ENCODE measurements around the gene OR52L1. TPM values are rescaled to one million over a fixed set of nuclear protein-coding genes. Genes with fewer than 3 reads are reported as not detected.

OR52L1 gene
- total RNA-seq (2021) (not detected in 2 replicates), Bru-seq, nascent RNA (percentile 4 among the genes with signal in this experiment), BruChase-seq, experiment 1, labeled RNA remaining after a 2-hour chase (percentile 24 among the genes with signal in this experiment), BruChase-seq, experiment 2, labeled RNA remaining after a 6-hour chase (not detected)
- long read RNA-seq = 0 reads

DNA sequence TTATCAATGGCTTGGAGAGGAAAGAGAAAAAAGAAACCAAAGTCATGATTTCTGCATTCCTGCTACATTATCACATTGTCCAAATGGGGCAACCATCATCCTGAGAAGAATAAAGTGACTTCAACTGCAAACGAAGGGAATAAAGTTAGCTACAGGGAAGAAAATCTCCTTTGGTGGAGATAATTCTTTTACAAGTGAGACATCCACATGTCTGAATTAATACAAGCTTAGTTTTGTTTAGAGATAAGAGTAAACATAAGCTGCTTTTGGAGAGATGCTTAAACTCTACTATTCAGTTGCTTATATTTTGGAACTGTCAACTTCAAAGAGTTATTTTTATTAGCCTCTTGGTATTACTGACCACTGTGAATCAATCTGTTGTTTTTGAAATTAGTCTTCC lies at the start of gene OR52L1:
TSS of gene OR52L1 (minus strand) at position 101 of the 400 bp plus-strand sequence. CDS start at position 46, 55 bp downstream.
- no peak for DNase-seq (ENCODE audit: low spot score)
- Histone ChIP-seq H3K4me1 (ENCODE audit: insufficient read depth, low read length, poor library complexity, severe bottlenecking) (no peaks in the 10 kb centered on the region), H3K4me3 (ENCODE audit: low read depth, low read length, poor library complexity, severe bottlenecking) (no peak within 1 kb of the TSS), H3K27me3 (replicated peaks; ENCODE audit: insufficient read depth, low read depth, low read length, poor library complexity) (no peaks in the 10 kb centered on the region), H3K36me3 (ENCODE audit: insufficient read depth, low read length, poor library complexity, severe bottlenecking) (no peaks in the 10 kb centered on the region), H3K27ac (ENCODE audit: low read depth, low read length, poor library complexity, severe bottlenecking) (no peak within 1 kb of the TSS), H3K9me3 (ENCODE audit: low read depth, low read length, poor library complexity, severe bottlenecking) (no peaks in the 10 kb centered on the region)
- intact Hi-C loops (cut with micrococcal nuclease; ENCODE audit: unreplicated experiment) = no loop called here
- ChIA-PET CTCF (no interaction called here), POLR2A (ENCODE audit: low non-redundant PET) (no interaction called here)
- BruUV-seq (replicated peaks) = no TSS peak
- TF ChIP-seq EZH2 (IDR thresholded peaks at IDR 0.05; ENCODE audit: borderline replicate concordance, low read depth, low read length, poor library complexity, severe bottlenecking) = no peak
- TF ChIP-seq, protein P1, sequence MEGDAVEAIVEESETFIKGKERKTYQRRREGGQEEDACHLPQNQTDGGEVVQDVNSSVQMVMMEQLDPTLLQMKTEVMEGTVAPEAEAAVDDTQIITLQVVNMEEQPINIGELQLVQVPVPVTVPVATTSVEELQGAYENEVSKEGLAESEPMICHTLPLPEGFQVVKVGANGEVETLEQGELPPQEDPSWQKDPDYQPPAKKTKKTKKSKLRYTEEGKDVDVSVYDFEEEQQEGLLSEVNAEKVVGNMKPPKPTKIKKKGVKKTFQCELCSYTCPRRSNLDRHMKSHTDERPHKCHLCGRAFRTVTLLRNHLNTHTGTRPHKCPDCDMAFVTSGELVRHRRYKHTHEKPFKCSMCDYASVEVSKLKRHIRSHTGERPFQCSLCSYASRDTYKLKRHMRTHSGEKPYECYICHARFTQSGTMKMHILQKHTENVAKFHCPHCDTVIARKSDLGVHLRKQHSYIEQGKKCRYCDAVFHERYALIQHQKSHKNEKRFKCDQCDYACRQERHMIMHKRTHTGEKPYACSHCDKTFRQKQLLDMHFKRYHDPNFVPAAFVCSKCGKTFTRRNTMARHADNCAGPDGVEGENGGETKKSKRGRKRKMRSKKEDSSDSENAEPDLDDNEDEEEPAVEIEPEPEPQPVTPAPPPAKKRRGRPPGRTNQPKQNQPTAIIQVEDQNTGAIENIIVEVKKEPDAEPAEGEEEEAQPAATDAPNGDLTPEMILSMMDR (conservative IDR thresholded peaks at IDR 0.05; ENCODE audit: low read depth, low read length) = no peak

DNA sequence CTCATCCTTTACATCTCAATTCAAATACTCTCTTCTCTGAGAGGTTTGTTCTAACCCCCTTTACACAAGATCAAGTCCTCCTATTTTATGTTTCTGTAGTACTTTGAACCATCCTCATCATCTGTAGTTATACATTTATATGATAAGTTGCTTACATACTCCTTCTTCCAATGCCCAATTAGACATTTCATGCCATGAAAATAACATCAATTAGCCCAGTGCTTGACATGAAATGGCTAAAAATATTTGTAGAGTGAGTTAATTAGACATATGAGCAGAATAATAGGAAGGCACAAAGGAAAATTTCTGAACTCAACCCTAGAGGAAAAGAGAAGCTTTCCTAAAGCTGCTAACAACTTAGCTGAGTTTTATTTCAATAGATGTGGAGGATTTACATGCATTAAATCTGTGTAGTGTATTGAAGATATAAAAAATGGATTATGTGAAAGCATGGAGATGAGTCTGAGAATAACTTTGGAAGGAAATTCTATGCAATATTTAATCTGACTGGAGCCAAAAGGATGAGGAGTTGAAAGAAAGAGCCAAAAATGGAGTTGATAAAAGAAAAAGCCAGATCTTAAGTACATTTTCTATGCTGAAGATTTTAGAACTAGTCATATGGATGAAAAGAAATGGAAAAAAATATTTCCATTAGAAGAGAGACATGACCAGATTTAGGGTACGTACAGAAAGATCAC lies 44.1 kb upstream of the OR52L1 start, which contains the start of gene OR56A1:
TSS of gene OR56A1 (minus strand) at position 51 of the 698 bp plus-strand sequence. CDS start 3,066 bp downstream, outside the sequence.
- no peak within 1 kb of the TSS for H3K4me3 ChIP-seq (ENCODE audit: low read depth, low read length, poor library complexity, severe bottlenecking)
- TF ChIP-seq, protein P1 (conservative IDR thresholded peaks at IDR 0.05; ENCODE audit: low read depth, low read length) = no peak
- TF ChIP-seq EZH2 (IDR thresholded peaks at IDR 0.05; ENCODE audit: borderline replicate concordance, low read depth, low read length, poor library complexity, severe bottlenecking) = no peak
- no peaks in the 10 kb centered on the region for H3K4me1 ChIP-seq (ENCODE audit: insufficient read depth, low read length, poor library complexity, severe bottlenecking)
- H3K27me3 ChIP-seq (replicated peaks; ENCODE audit: insufficient read depth, low read depth, low read length, poor library complexity) = no peaks in the 10 kb centered on the region
- CTCF ChIA-PET = no interaction called here
- no peak within 1 kb of the TSS for H3K27ac ChIP-seq (ENCODE audit: low read depth, low read length, poor library complexity, severe bottlenecking)
- no peak for DNase-seq (ENCODE audit: low spot score)
- H3K36me3 ChIP-seq (ENCODE audit: insufficient read depth, low read length, poor library complexity, severe bottlenecking) = no peaks in the 10 kb centered on the region
- BruUV-seq (replicated peaks) = no TSS peak
- H3K9me3 ChIP-seq (ENCODE audit: low read depth, low read length, poor library complexity, severe bottlenecking) = no peaks in the 10 kb centered on the region
- POLR2A ChIA-PET (ENCODE audit: low non-redundant PET) = no interaction called here
- intact Hi-C loops (cut with micrococcal nuclease; ENCODE audit: unreplicated experiment) = no loop called here

GRCh38 chr11:6027501-6027900 lies 40.7 kb upstream of the OR52L1 start:
- BruUV-seq (replicated peaks) = no TSS peak

More at GRCh38 chr11:6027501-6027900, 40.7 kb upstream of the OR52L1 start:
- Histone ChIP-seq H3K36me3 (ENCODE audit: insufficient read depth, low read length, poor library complexity, severe bottlenecking) (no peaks in the 10 kb centered on the region), H3K27me3 (replicated peaks; ENCODE audit: insufficient read depth, low read depth, low read length, poor library complexity) (no peaks in the 10 kb centered on the region), H3K9me3 (ENCODE audit: low read depth, low read length, poor library complexity, severe bottlenecking) (no peaks in the 10 kb centered on the region), H3K27ac (ENCODE audit: low read depth, low read length, poor library complexity, severe bottlenecking) (no peak overlapping the region), H3K4me3 (ENCODE audit: low read depth, low read length, poor library complexity, severe bottlenecking) (no peak overlapping the region), H3K4me1 (ENCODE audit: insufficient read depth, low read length, poor library complexity, severe bottlenecking) (no peaks in the 10 kb centered on the region)
- CTCF ChIA-PET = no interaction called here
- POLR2A ChIA-PET (ENCODE audit: low non-redundant PET) = no interaction called here
- intact Hi-C loops (cut with micrococcal nuclease; ENCODE audit: unreplicated experiment) = no loop called here
- TF ChIP-seq EZH2 (IDR thresholded peaks at IDR 0.05; ENCODE audit: borderline replicate concordance, low read depth, low read length, poor library complexity, severe bottlenecking) = no peak
- TF ChIP-seq, protein P1 (conservative IDR thresholded peaks at IDR 0.05; ENCODE audit: low read depth, low read length) = no peak
- DNase-seq (ENCODE audit: low spot score) = no peak
